Stimulated activated naive CD4-positive, alpha-beta T cell (primary cell): ENCODE data around the gene TRIML1.

ENCODE experiments used
- DNase-seq, 6 experiments: peaks; one replicate each; lab custom pipeline; 2025; lab: John Stamatoyannopoulos, UW

TRIML1 gene, protein sequence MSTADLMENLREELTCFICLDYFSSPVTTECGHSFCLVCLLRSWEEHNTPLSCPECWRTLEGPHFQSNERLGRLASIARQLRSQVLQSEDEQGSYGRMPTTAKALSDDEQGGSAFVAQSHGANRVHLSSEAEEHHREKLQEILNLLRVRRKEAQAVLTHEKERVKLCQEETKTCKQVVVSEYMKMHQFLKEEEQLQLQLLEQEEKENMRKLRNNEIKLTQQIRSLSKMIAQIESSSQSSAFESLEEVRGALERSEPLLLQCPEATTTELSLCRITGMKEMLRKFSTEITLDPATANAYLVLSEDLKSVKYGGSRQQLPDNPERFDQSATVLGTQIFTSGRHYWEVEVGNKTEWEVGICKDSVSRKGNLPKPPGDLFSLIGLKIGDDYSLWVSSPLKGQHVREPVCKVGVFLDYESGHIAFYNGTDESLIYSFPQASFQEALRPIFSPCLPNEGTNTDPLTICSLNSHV

DNA sequence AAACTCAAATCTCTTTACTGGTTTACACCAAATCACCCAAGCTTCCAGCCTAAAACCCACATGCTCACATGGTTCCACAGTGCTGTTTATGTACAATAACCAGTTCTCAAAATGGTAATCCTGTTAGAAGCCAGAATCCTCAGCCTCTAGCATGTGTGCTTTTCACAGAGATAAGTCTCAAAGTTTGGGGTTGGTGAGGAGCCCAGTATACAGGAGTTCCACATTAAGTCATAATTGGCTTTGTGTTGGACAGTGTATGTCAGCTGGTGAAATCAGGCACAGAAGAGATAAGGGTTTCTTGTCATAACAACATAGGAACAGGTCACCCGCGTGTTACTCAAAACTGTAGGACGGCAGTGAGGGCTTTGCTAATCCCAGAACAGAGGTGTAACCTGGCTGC is at the start of gene TRIML1:
Gene TRIML1, plus strand, starts transcription at position 301 of the 400 bp plus-strand sequence. CDS start 118 bp downstream, outside the sequence.
- no peak for DNase-seq

DNA sequence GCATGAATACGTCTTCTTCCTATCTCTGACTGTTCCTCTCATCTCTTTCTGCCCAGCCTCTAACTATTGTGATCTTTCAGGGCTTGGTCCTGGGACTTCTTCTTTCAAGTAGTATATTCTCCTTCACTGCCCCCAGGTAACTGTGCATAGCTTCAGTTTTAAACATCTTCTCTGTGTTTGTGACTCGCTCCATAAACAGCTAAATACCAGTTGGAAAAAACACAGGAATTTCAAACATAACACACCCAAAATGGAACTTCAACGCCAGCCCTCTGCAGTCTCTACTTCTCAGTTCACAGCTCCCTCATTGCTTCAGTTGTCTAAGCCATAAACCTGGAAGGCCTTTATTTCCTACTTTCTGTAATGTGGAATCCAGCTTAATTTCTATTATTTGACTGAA is 46.4 kb upstream of the TRIML1 start:
- no peak for DNase-seq

DNA sequence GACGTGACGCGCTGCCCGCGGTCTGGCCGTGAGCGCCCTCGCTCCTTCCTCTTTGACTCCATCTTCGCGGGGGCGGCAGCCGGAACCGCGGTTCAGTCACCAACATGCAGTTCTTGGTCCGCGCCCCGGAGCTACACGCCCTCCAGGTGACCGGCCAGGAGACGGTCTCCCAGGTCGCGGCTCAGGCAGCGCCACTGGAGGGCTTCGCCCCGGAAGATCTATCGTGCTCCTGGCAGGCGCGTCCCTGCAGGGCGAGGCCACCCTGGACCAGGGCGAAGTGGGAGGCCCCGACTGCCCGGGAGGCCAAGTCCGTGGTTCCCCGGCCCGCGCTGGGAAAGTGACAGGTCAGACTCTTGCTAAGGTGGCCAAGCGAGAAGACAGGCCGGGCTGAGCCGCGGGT is 32.8 kb upstream of the TRIML1 start:
- DNase-seq: no peak

DNA sequence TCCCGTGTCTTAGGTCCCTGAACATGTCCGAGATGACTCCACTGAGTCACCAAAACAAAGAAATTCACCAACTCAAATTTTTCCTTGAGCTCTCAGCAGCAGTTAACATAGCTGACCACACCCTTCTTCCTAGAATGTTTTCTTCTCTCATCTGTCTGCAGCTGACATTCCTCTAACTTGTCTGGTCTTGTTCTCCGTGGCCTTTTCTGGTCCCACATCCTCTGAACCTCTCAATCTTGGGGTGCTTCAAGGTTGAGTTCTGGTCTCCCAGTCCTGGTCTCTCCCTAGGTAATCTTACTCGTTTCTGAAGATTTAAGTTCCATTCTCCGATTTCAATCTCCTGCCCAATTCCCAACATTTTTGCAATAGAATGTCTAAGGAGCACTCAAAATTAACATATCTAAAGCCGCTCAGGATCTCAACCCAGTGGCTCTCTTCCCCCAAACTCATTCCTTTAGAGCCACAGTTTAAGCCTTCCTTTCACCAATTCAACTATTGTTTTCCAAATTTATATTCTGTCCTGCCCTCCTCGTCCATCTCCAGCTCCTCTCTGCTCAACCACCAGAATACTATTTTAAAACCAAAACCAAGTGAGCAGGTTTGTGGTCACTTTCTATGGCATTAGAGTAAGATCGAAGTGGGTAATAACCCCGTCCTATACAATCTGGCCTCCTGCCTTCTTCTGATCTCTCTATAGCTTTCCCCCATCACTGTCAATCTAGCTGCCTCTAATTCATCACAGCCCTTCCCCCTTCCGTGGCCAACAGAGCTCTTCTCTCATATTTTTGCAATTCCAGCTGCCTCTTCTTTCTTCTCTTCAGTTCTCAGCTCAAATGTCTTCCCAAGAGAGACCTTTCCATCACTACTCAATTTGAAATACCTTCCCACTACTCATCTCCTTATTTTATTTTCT is 31.1 kb upstream of the TRIML1 start:
- DNase-seq: no peak

DNA sequence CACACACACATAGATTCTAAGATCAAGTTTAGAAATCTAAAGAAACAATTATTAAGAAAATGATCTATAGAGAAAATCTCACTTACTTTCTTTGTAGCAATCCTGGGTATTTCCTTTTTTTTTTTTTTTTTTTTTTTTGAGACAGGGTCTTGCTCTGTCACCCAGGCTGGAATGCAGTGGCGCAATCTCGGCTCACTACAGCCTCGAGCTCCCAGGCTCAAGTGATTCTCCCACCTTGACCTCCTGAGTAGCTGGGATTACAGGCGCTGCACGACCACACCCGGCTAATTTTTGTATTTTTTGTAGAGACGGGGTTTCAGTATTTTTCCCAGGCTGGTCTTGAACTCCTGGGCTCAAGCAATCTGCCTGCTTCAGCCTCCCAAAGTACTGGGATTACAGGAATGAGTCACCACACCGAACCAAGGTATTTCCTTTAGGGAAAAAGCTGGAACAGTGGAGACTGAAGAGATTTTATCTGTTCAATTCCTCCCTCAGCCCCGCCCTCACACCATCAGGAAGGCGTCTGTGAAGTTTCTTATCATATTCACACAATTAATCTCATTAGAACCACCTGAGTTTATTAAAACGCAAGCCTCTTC is 30.0 kb upstream of the TRIML1 start, which contains the start of gene TRIML2:
Gene TRIML2, minus strand, starts transcription at position 447 of the 599 bp plus-strand sequence. CDS start 4,235 bp downstream, outside the sequence.
- DNase-seq: no peak

DNA sequence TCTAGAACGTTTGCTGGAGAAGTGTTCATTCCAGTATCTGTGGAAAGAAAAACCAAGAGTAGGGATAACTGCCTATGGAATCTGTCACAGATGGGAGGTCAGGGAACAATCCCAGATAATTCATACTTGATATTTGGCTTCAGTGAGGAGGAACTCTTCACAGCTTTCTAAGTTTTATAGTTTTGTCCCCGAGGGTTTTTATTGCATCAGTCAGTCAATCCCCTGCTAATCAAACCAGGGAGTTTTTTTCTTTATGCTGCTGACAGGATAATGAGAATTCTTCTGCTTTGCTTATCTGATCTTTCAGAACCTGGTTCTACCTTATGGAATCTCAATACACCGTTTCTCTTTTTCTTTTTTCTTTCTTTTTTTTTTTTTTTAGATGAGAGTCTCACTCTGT is 29.2 kb upstream of the TRIML1 start:
- DNase-seq: no peak

DNA sequence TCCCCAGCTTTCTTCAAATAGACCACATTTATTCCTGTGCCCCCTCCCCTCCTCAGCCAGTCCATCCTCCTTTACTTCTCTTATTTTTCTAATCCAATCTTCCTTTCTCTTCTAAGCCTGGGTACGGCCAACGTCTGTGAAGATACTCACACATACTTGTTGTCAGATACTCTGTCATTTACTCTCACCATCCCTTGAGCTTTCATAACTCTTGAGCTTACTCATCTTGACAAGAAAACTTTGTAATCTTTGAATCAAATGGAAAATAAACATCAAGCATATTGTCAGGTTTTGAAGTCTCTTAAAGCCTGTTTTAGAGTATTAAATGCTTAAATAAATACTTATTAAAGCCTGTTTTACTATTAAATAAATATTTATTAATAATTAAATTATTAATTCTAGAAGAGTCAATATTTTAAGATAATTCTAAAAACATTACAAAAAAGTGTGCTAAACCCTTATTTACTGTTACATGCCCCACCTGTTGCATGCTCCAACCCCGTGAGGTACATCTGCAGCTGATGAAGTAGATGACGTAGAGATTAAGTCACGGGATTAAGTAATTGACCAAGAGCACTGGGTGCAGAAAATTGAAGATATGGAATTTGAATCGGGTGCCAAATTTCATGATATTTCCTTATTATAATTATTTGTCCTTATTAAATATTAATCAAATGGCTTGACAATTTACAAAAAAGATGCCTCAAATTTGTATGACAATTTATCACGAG is 28.3 kb upstream of the TRIML1 start:
- no peak for DNase-seq

DNA sequence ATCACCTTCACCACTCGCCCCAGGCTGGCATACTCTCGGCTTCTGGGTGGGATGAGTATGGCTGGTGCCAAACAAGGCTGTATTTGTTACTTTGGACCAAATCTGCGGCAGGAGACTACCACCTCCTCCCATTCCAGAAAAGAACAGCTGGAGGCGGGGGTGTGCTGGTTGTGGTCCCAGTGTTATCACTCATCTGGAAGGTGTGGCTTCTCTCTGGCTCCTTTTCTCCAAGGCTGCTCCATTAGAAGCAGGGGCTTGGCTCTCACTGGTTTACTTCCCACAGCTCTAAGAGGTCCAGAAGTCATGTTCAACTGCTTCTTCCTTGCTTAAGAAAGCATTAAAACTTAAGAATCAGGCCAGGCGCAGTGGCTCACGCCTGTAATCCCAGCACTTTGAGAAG is 27.3 kb upstream of the TRIML1 start:
- no peak for DNase-seq

DNA sequence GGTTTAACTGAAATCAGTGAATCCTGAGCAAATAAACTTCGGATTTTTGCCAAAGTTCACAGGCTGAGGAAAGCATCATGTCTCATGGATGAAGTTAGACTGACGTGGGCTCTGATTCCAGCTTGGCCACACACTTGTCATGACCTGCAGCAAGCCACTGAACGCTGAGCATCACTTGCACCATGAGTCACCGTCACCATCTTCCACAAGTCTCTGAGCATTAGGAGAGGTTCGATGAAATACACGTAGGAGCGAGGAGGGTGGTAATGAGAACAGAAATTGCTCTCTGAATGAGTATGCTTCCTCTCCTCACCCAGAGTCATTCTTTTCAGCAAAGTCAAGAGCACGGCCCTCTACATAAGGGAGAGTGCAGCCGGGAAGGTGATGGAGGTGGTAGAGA is 26.1 kb upstream of the TRIML1 start:
- no peak for DNase-seq

DNA sequence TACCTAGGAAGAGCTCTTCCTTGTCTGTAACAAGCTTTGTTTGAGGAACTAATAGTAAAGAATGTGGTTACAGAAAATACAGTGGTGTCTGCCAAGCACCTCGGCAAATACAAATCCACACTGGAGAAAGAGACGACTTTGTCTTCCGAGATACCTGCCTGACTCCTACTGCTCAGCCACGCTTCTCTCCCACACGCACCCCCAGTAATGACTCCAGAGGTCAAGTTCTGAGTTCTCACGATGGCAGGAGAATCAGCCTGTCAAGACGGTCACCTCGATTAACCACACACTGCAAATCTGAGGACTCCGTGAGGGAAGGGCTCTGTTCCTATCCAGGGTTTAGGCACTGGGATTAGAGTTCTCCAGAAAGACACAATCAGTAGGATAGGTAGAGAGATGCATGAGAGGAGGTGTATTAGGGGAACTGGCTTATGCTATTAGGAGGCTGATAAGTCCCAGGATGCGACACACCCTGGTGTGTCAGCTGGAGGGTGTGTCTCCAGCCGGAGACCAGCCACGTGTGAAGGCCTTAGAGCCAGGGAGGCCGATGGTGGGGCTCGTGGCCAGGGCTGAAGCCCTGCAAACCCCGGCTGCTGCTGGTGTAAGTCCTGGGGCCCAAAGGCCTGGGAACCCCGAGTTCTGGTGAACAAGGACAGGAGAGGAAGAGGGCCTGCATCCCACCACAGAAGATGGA is 21.5 kb upstream of the TRIML1 start:
- DNase-seq: no peak

DNA sequence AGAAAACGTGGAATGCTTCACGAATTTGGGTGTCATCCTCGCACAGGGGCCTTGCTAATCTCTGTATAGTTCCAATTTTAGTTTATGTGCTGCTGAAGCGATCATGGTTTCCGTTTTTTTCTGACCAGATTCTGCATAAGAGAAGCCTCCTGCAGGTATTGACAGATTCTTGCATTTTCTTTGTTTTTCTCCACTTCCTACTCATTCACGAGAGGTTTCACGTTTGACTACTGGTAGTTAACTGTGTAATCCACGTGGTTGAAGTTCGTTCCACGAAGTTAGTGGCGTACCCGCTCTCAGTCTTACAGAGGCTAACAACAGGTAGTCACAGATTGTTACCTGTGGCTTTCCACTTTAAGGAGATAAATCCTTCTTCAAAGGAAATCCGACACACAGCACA is 17.7 kb upstream of the TRIML1 start:
- no peak for DNase-seq

DNA sequence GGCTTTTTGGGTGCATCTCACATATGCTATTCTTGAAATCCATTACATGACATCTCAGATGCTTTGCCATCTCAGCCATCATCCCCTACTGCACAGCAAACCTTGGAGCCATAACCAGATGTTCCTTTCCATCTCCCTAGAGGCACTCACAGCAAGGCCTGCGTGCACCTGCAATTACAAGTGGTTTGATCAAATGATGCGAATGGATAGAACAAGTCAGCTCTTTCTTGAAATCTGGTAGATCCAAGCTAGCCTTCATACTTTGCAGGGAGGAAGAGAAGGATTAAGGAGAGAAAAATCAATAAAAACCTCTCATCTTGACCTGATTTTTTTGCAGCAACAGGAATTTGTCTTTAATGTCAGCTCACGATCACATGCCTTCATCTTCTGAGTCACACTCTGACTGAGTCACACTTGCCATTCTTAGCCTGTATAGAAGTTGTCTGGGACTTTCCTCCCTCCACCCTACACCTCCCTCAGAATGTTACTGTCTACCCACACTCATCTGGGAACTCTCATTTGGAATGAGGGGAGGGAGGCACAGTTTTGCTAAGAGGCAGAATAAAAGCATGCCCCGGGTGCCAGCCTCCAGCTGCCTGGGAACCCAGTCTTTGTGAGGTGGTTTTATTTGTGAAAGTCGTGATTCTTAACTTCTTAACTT is 11.9 kb upstream of the TRIML1 start:
- DNase-seq: no peak

DNA sequence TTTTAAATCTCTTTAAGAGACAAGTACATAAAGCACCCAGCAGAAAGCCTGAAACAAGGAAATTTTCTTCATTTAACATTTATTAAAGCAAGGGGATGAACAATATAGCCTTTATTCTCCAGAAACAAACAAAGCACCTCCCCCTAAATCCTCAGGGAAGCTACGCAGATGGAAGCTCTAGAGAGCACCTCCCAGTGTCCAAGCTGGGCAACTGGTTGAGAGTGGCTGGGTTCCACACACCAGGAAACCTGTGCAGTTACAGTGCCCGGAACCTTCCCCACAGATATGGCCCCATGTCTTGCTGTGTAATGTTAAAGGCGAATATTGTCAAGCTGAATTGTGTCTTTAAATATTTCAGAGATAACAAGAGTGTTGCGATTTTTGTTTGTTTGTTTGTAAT is 8.9 kb upstream of the TRIML1 start:
- DNase-seq: no peak

DNA sequence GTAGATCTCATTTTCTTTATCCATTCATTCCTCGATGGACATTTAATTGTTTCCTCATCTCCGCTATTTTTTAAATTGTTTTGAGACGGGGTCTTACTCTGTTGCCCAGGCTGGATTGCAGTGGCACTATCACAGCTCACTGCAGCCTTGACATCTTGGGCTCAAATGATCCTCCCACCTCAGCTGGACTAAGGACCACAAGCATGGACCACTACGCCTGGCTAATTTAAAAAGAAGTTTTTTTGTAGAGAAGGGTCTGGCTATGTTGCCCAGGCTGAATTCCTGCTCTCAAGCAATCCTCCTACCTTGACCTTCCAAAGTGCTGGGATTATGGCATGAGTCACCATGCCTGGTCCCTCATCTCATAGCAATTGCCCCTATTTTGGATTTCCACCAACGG is 7.0 kb upstream of the TRIML1 start:
- no peak for DNase-seq

DNA sequence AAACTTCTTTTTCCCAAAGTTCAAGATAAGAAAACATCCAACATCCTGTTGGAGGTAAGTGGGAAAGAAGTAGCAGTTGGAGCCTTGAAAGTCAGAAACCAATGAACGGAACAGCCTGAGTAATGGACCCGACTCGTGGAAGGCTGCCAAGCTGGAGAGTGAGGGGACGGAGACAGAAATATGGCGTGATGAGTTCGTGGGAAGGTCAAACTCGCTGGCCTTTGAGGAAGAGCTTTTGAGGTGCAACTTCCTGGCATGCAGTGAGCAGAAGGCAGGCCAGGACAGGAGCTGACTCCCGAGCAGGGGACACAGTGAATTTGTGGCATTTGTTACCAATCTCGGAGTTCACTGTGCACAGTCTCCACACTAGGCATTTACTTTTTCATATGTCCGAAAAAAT is 1.0 kb upstream of the TRIML1 start:
- DNase-seq: no peak

DNA sequence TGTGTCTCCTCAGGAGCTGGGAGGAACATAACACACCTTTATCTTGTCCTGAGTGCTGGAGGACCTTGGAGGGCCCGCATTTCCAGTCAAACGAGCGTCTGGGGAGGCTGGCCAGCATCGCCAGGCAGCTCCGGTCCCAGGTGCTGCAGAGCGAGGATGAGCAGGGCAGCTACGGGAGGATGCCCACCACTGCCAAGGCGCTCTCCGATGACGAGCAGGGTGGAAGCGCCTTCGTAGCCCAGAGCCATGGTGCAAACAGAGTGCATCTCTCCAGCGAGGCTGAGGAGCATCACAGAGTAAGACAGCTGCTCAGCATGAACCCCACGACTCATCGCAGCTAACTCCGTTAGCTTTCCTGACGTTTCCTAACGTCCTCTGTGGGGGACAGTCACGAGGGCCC is 430 bp downstream of the TRIML1 start:
- DNase-seq: no peak

DNA sequence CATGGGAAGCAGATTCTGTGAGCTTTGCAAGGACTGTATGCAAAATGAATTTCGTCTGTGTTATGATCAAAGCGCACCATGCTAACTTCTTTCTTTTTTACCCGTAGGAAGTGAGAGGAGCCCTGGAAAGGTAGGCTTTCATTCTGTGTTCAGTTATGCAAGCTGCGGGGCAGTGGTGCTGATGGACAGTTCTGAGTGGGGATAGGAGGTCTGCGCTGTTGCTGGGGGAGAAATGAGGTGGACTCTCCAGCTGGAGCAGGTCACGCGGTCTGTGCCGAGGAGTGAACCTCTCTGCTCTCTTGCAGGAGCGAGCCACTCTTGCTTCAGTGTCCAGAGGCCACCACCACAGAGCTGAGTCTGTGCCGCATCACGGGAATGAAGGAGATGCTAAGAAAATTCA is 4.5 kb downstream of the TRIML1 start:
- no peak for DNase-seq

DNA sequence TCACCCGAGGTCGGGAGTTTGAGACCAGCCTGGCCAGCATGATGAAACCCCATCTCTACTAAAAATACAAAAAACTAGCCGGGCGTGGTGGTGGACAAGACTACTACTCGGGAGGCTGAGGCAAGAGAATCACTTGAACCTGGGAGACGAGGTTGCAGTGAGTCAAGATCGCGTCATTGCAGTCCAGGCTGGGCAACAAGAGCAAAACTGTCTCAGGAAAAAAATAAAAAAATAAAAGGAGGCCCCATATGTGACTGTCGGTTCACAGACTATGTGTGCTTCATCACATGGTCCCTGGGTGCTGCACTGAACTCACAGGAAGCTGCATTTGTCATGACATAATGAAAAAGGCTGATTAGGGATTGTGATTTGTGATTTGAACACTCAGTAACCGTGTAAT is 6.4 kb downstream of the TRIML1 start:
- DNase-seq: no peak

DNA sequence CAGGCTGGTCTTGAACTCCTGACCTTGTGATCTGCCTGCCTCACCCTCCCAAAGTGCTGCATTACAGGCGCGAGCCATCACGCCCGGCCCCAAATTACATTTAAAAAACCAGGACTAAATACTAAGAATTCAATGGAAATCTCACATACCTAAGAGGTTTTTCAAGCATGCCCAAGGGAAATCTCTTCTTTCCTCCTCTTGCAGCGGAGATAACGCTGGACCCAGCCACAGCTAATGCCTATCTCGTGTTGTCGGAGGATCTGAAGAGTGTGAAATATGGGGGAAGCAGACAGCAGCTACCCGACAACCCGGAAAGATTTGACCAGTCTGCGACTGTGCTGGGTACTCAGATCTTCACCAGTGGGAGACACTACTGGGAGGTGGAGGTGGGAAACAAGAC is 7.4 kb downstream of the TRIML1 start:
- no peak for DNase-seq

DNA sequence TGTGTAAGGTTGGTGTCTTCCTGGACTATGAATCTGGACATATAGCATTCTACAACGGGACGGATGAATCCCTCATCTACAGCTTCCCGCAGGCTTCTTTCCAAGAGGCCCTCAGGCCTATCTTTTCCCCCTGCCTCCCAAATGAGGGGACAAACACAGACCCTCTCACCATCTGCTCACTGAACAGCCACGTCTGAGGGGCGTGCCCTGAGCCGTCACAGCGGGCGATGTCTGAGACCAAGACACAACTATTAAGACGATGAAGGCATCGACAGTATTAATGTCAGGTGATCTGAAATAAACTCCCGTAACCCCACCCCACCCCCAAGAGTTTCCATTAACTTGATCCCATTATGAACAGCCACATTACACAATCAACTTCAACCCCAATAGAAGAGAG is 7.9 kb downstream of the TRIML1 start:
- no peak for DNase-seq

DNA sequence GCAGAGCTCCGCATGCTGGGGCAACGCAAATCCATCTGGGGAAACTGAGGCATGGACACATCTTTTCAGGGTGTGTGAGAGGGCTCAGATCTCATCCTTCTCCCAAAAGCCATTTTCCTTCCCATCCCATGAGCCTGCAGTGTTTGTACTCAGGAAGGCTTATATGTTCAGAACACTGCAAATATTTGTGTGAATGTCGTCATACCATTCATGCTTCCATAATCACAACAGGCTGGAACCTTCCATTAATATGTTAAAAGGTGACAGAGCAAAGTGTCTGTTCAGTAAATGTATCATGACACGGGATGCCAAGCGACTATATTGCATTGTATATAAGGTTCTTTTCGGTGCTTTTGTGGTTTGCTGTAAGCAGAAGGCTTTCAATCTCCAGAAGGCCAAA is 8.5 kb downstream of the TRIML1 start:
- DNase-seq: no peak
